Measurements from ENCODE around the gene RMRP. TPM values are rescaled to one million over a fixed set of nuclear protein-coding genes. Genes with fewer than 3 reads are reported as not detected.
"Not testable (repeated sequence)": the region's sequence is repeated elsewhere in the genome, so short reads cannot be mapped to it uniquely, and the experiment has no call there.

The RMRP gene
- total RNA-seq, 1 experiment from 2014 or later = 10,171 TPM

GRCh38 chr9:35646533-35647265 is 11.1 kb downstream of the RMRP start:
- DNase-seq (ENCODE audit: extremely low read depth, low read depth) = peak; percentile 77

- DNase-seq (ENCODE audit: extremely low read depth, low read depth) = no peak
These were observed 11.7 kb downstream of the RMRP start for GRCh38 chr9:35646153-35646532.

- DNase-seq (ENCODE audit: extremely low read depth, low read depth) = not testable (repeated sequence)
These were observed 12.1 kb downstream of the RMRP start for GRCh38 chr9:35645736-35646135.

- DNase-seq (ENCODE audit: extremely low read depth, low read depth) = no peak
These were observed 14.8 kb downstream of the RMRP start for GRCh38 chr9:35643046-35643445.

GRCh38 chr9:35641478-35641877 is 16.3 kb downstream of the RMRP start:
- not testable (repeated sequence) for DNase-seq (ENCODE audit: extremely low read depth, low read depth)

- not testable (repeated sequence) for DNase-seq (ENCODE audit: extremely low read depth, low read depth)
These were observed 17.4 kb downstream of the RMRP start for GRCh38 chr9:35640431-35640830.

GRCh38 chr9:35639631-35640030 is 18.2 kb downstream of the RMRP start:
- no peak for DNase-seq (ENCODE audit: extremely low read depth, low read depth)

GRCh38 chr9:35639225-35639624 is 18.6 kb downstream of the RMRP start:
- DNase-seq (ENCODE audit: extremely low read depth, low read depth) = not testable (repeated sequence)

GRCh38 chr9:35638751-35639150 is 19.1 kb downstream of the RMRP start:
- not testable (repeated sequence) for DNase-seq (ENCODE audit: extremely low read depth, low read depth)

GRCh38 chr9:35637427-35637955 is 20.3 kb downstream of the RMRP start:
- not testable (repeated sequence) for DNase-seq (ENCODE audit: extremely low read depth, low read depth)

GRCh38 chr9:35636877-35637246 is 21.0 kb downstream of the RMRP start:
- DNase-seq (ENCODE audit: extremely low read depth, low read depth) = not testable (repeated sequence)

GRCh38 chr9:35636135-35636876 is 21.5 kb downstream of the RMRP start:
- DNase-seq (ENCODE audit: extremely low read depth, low read depth) = no peak

GRCh38 chr9:35635730-35636129 is 22.1 kb downstream of the RMRP start:
- DNase-seq (ENCODE audit: extremely low read depth, low read depth) = no peak

GRCh38 chr9:35629597-35629996 is 28.2 kb downstream of the RMRP start:
- DNase-seq (ENCODE audit: extremely low read depth, low read depth) = no peak

- no peak for DNase-seq (ENCODE audit: extremely low read depth, low read depth)
These were observed 29.3 kb downstream of the RMRP start for GRCh38 chr9:35628389-35628991.

GRCh38 chr9:35627575-35627974 is 30.2 kb downstream of the RMRP start:
- no peak for DNase-seq (ENCODE audit: extremely low read depth, low read depth)

- DNase-seq (ENCODE audit: extremely low read depth, low read depth) = no peak
These were observed 38.0 kb downstream of the RMRP start for GRCh38 chr9:35619800-35620158.

- DNase-seq (ENCODE audit: extremely low read depth, low read depth) = no peak
These were observed 38.7 kb downstream of the RMRP start for GRCh38 chr9:35618854-35619799.

- DNase-seq (ENCODE audit: extremely low read depth, low read depth) = no peak
These were observed 39.5 kb downstream of the RMRP start, which contains the start of gene CD72 for GRCh38 chr9:35618325-35618727. TSS of gene CD72 (minus strand) at chr9:35618413. CDS start at chr9:35618303, 110 bp downstream.

GRCh38 chr9:35617548-35617947 is 40.3 kb downstream of the RMRP start:
- DNase-seq (ENCODE audit: extremely low read depth, low read depth) = no peak

Measured in NCI-H460 (cell line).